NCI-H226 (cell line): ENCODE data around the gene ZSCAN25.
"Not testable (repeated sequence)": the region's sequence is repeated elsewhere in the genome, so short reads cannot be mapped to it uniquely, and the experiment has no call there.

ENCODE experiments used
- DNase-seq: peaks from one replicate; pipeline ENCODE4 v3.0.0-alpha.2; 2015

Gene ZSCAN25

GRCh38 chr7:99652671-99653070 is 35.9 kb downstream of the ZSCAN25 start:
- DNase-seq, result no peak

GRCh38 chr7:99653269-99653668 is 36.5 kb downstream of the ZSCAN25 start:
- DNase-seq, result not testable (repeated sequence)

GRCh38 chr7:99653754-99654153 is 37.0 kb downstream of the ZSCAN25 start:
- no peak for DNase-seq

- not testable (repeated sequence) for DNase-seq
Observed at GRCh38 chr7:99654626-99655025, 37.9 kb downstream of the ZSCAN25 start.

GRCh38 chr7:99657879-99658278 is 41.1 kb downstream of the ZSCAN25 start:
- not testable (repeated sequence) for DNase-seq

GRCh38 chr7:99665312-99666012 is 48.7 kb downstream of the ZSCAN25 start:
- DNase-seq, result no peak

GRCh38 chr7:99666013-99666395 is 49.3 kb downstream of the ZSCAN25 start:
- DNase-seq, result no peak

GRCh38 chr7:99667179-99667578 is 50.4 kb downstream of the ZSCAN25 start:
- no peak for DNase-seq

GRCh38 chr7:99668541-99668940 is 51.8 kb downstream of the ZSCAN25 start:
- DNase-seq, result no peak

- DNase-seq, result no peak
Observed at GRCh38 chr7:99669782-99670181, 53.0 kb downstream of the ZSCAN25 start.

GRCh38 chr7:99672573-99672972 is 55.8 kb downstream of the ZSCAN25 start:
- DNase-seq, result no peak

GRCh38 chr7:99674995-99675742 is 58.4 kb downstream of the ZSCAN25 start:
- no peak for DNase-seq

GRCh38 chr7:99677013-99677647 is 60.4 kb downstream of the ZSCAN25 start:
- peak; percentile 36 for DNase-seq

- no peak for DNase-seq
Observed at GRCh38 chr7:99677648-99678045, 60.9 kb downstream of the ZSCAN25 start.

- peak; percentile 72 for DNase-seq
Observed at GRCh38 chr7:99679032-99679399, 62.3 kb downstream of the ZSCAN25 start.

- DNase-seq, result peak; percentile 72
Observed at GRCh38 chr7:99679400-99680191, 62.9 kb downstream of the ZSCAN25 start, which contains the start of gene CYP3A5. Gene CYP3A5, minus strand, starts transcription at chr7:99679996. Its CDS starts 100 bp downstream, at chr7:99679896.
